ENCODE measurements around the gene LIME1. TPM values are rescaled to one million over a fixed set of nuclear protein-coding genes. Genes with fewer than 3 reads are reported as not detected.

Gene LIME1
- total RNA-seq, 1 experiment from 2014 or later, result 7.7 TPM

DNA sequence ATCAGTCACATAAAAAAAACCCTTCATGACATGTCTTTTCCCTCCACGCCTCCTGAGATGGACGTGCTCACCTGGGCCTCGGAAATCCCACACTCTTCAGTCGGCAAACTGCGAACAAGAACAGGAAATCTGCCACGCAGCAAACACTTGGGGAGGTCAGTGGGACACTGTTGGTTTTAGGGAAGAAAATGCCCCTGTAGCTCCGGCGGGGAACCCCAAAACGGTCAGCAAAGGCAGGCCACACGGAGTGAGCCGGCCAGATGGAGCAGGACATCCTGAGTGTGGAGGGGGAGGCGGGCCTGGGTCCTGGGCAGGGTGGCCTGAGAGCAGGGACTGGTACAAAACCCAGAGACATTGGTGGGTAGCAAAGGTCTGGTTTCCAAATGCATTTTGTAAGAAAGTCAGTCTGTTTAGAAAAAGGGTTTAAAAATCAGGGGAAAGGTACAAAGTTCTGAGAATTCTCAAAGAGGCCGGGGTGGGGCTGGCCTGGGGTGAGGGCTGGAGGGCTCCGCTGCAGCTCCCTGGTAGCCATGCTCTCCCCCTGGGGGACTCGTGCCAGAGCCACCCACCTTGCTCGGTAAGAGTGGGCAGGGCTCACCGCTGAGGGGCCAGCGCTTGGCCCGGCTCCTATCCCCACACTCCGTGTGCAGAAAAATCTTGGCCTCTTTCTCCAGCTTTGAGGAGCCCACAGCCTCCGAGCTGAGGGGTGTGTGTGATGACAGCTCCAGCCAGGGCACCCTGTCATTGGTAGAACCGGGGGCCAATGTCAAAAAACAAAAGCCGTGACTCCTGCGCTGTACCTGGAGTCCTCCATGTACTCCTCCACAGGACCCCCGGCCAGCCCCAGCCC, 8.3 kb downstream of the LIME1 start:
- no peak overlapping the region for H3K4me3 ChIP-seq (ENCODE audit: insufficient read depth, low read depth, low read length)
- H3K27me3 ChIP-seq (ENCODE audit: control insufficient read depth, insufficient read depth, low read length), result no peaks in the 10 kb centered on the region
- DNase-seq, result peak; percentile 64
- H3K36me3 ChIP-seq (replicated peaks; ENCODE audit: control insufficient read depth, insufficient read depth, low read length), result peaks cover 1% of the 10 kb centered on the region; the same call in 1 of the 2 replicates

DNA sequence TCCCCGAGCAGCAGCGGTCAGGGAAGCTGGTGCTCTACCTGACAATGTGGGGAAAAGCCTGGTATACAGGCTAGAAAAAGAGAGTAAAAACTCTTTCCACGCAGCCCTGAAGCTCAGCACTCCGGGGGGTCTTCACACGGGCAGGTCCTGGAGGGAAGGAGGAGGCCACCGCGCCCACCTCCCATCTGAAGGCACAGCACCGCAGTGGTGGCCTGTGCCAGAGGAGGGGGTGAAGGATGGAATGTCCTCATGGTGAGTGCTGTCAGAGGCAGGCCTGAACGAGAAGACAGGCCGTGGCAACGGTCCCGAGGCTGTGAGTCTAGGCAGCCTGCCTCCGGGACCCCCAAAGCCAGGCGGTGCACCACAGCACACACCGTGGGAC, 9.0 kb downstream of the LIME1 start:
- no peak overlapping the region for H3K4me3 ChIP-seq (ENCODE audit: insufficient read depth, low read depth, low read length)
- no peaks in the 10 kb centered on the region for H3K27me3 ChIP-seq (ENCODE audit: control insufficient read depth, insufficient read depth, low read length)
- peak; percentile 78 for DNase-seq
- H3K36me3 ChIP-seq (replicated peaks; ENCODE audit: control insufficient read depth, insufficient read depth, low read length), result peaks cover 1% of the 10 kb centered on the region; the same call in 1 of the 2 replicates

DNA sequence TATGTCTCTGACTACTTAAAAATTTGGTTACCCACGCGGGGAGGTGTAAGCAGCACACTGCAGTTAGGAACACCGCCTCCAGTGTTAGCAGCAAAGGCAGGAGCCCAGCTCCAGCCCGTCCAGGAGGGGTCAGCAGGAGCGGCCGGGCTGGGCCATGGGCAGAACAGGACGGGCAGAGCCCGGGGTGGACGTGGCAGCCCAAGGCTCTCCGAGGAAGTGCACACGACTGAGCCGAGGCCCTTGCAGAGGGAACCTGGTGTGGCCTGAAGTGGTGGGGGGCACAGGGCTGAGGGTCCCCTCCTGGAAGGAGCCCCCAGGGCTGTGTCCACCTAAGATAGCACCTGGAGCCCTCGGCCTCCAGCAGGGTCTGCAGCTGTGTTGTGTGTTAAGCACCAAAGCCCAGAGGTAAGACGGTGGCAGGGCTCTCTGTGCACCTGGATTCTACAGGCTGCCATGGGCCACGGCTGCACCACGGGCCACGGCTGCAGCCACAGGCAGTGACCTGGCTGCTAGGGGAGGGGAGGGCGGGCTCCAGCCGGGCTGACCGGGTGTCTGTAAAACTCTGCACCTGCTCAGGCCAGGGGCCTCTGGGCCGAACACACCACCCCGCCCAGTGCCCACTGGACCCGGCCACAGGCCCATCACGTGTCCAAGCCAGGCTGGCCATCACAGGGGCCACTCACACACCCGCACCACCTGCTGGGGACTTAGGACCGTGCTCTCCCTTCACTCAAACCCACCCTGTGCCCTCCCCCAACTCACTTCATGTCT, 9.7 kb downstream of the LIME1 start:
- H3K27me3 ChIP-seq (ENCODE audit: control insufficient read depth, insufficient read depth, low read length), result no peaks in the 10 kb centered on the region
- peak; percentile 68 for DNase-seq
- H3K4me3 ChIP-seq (ENCODE audit: insufficient read depth, low read depth, low read length), result no peak overlapping the region
- H3K36me3 ChIP-seq (replicated peaks; ENCODE audit: control insufficient read depth, insufficient read depth, low read length), result peaks cover 1% of the 10 kb centered on the region; the same call in 1 of the 2 replicates

DNA sequence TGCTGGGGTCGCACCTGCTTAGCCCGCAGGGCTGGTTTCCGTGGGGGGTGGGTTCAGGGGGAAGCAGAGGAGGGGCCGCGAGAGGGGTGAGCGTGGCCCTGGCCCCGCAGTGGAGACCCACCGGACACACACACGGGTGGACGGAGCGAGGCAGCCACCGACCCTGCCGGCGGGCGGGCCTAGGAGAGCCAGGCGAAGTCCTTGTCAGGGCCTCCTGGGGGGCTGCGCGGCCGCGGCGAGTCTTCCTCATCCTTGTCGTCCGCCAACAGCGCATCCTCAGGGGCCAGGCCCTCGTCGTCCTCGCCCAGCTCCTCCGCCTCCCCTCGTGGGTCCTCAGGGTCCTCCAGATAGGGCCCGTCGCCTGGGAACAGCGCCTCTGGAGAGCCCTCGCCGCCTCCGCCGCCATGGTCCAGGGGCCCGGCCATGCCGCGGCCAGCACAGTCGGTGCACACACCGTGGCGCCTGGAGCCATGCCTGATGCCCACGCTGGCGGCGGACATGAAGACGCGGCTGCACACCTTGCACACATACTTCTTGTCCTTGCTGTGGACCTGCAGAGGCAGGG, 10.4 kb downstream of the LIME1 start:
- peaks cover 1% of the 10 kb centered on the region; the same call in 1 of the 2 replicates for H3K36me3 ChIP-seq (replicated peaks; ENCODE audit: control insufficient read depth, insufficient read depth, low read length)
- no peak overlapping the region for H3K4me3 ChIP-seq (ENCODE audit: insufficient read depth, low read depth, low read length)
- no peaks in the 10 kb centered on the region for H3K27me3 ChIP-seq (ENCODE audit: control insufficient read depth, insufficient read depth, low read length)
- DNase-seq, result peak; percentile 71

DNA sequence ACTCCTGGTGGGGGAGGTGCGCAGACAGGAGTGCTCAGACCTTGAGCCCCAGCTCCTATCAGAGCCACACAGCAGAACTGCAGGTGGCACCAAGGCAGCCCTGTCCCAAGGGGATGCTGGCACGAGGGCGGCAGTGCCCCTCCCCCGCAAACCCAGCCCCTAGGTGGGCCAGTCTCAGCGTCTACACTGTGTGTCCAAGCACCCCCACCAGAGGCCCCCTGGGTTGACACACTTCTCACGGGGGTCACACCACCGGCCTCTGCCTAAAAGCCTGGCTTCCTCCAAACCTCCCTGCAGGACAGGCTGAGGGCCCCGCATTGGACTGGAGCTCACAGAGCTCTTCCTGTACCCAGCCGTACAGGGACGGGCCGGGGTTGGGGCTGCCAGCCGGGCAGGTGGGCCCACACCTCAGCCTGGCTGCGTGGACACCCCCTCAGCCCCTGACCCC, 11.2 kb downstream of the LIME1 start:
- peaks cover 1% of the 10 kb centered on the region; the same call in 1 of the 2 replicates for H3K36me3 ChIP-seq (replicated peaks; ENCODE audit: control insufficient read depth, insufficient read depth, low read length)
- no peaks in the 10 kb centered on the region for H3K27me3 ChIP-seq (ENCODE audit: control insufficient read depth, insufficient read depth, low read length)
- peak; percentile 81 for DNase-seq
- H3K4me3 ChIP-seq (ENCODE audit: insufficient read depth, low read depth, low read length), result no peak overlapping the region

DNA sequence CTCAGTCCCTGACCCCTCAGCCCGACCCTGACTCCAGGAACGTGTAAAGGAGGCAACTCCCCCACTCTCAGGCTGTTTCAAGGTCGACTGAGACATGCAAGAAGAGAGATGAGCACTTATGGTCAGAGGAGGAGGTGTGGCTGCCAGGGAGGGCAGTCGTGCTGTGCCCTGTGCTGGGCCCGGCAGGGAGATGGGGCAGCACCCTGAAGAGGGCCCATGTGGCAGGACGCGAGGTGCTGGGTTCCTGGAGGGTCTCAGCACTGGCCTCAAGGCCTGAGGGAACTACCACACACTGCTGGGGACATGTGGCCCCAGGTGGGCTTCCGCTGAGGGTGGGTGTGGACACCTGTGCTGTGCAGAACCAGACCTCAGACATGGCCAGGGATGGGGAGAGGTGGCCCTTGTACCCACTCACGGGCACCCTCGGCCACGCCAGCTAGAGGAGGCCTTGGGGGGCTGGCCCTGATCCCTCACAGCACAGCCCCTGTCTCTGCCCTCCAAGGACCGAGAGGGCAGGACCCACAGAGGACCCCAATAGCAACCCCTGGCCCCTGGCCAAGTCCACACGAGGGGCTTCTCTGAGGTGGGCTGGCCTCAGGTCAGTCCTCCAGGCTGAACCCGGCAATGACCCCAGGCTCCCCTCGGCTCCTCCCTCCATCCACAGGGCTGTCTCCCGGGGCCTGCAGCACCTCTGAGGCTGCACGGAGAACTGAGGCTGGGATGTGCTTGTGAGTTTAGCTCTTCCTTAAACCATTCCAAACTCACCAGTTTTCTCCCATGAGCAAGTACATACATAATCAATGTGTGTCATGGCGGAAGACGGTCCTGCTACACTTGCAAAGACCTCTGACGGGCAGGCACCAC, 11.8 kb downstream of the LIME1 start:
- DNase-seq, result peak; percentile 65
- H3K36me3 ChIP-seq (replicated peaks; ENCODE audit: control insufficient read depth, insufficient read depth, low read length), result peaks cover 1% of the 10 kb centered on the region; the same call in 1 of the 2 replicates
- no peaks in the 10 kb centered on the region for H3K27me3 ChIP-seq (ENCODE audit: control insufficient read depth, insufficient read depth, low read length)
- H3K4me3 ChIP-seq (ENCODE audit: insufficient read depth, low read depth, low read length), result no peak overlapping the region

DNA sequence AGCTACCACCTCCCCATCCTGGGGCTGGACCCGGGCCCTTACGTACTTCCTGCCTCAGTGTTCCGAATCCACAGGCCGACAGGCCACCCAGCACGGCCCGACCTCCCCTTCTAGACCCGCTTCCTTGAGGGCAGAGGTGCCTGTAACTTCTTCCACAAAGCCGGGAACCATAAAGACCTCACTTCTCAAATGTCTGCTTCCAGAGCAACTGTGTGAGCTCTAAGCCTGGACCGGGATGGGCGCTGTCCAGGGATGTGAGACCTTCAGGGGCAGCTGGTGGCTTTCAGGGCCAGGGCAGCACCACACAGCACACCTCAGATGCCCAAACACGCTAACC, 12.4 kb downstream of the LIME1 start:
- peaks cover 1% of the 10 kb centered on the region; the same call in 1 of the 2 replicates for H3K36me3 ChIP-seq (replicated peaks; ENCODE audit: control insufficient read depth, insufficient read depth, low read length)
- H3K4me3 ChIP-seq (ENCODE audit: insufficient read depth, low read depth, low read length), result no peak overlapping the region
- H3K27me3 ChIP-seq (ENCODE audit: control insufficient read depth, insufficient read depth, low read length), result no peaks in the 10 kb centered on the region
- DNase-seq, result peak; percentile 53

DNA sequence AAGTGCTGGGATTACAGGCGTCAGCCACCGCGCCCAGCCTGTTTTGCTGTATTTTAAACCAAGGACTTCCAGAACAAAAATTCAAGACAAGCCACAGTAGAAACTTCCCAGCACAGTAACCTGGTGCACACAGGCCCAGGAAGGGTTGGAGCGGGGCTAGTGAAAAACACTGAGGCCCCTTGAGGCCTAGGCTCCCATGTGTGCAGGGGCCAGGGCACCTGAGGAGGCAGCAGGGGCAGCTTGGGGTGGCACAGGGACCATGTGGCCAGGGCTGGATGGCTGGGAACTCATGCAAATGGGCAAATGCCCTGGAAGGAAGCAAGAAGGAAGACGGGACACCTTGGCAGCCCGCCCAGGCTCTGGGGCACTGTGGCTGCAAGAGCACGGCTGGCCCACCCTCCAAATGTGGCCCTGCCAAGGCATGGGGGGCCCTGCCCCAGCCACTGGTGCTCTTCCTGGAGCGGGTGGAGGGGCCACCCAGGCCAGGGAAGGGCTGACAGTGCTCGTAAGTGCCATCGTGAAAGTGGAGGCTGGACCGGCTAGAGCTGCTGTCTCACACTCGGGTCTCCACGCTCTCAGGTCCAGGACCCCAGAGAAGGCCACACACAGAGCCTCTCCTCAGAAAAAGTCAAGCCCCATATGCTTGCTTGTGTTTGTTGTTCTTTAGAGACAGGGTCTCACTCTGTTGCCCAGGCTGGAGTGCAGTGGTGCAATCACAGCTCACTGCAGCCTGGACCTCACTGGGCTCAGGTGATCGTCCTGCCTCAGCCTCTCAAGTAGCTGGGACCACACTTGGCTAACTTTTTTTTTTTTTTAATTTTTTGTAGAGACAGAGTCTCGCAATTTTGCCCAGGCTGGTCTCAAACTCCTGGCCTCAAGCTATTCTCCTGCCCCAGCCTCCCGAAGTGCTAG, 13.4 kb downstream of the LIME1 start:
- peak; percentile 59 for DNase-seq
- H3K4me3 ChIP-seq (ENCODE audit: insufficient read depth, low read depth, low read length), result no peak overlapping the region
- H3K36me3 ChIP-seq (replicated peaks; ENCODE audit: control insufficient read depth, insufficient read depth, low read length), result peaks cover 1% of the 10 kb centered on the region; the same call in 1 of the 2 replicates
- no peaks in the 10 kb centered on the region for H3K27me3 ChIP-seq (ENCODE audit: control insufficient read depth, insufficient read depth, low read length)

DNA sequence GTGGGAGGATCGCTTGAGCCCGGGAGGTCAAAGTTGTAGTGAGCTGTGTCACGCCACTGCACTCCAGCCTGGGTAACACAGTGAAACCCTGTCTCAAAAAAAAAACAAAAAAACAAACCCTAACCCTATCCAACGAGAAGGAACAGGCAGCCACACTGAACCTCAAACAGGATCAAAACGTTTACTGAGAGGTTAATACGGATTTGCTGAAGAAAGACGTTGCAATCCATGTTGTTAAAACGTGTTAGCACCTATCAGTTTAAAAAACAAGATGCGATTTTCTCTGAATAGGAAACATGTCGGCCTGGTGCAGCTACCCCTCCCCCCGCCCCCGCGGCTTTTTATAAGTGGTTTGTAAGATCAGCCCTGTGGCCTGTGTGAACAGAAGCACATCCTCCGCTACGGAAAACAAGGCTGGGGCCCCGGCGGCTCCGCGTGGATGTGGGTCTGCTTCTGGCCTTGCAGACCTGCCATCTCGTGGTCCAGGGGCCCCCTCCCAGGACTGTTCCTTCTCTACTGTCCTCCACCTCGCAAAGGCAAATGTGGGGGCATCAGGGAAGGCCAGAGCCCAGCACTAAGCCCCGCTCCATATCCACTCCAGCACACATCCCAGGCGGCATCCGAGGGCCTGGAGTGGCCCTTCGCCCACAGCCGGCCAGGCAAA, 14.5 kb downstream of the LIME1 start:
- DNase-seq, result peak; percentile 81
- peaks cover 1% of the 10 kb centered on the region; the same call in 1 of the 2 replicates for H3K36me3 ChIP-seq (replicated peaks; ENCODE audit: control insufficient read depth, insufficient read depth, low read length)
- no peaks in the 10 kb centered on the region for H3K27me3 ChIP-seq (ENCODE audit: control insufficient read depth, insufficient read depth, low read length)
- H3K4me3 ChIP-seq (ENCODE audit: insufficient read depth, low read depth, low read length), result no peak overlapping the region

DNA sequence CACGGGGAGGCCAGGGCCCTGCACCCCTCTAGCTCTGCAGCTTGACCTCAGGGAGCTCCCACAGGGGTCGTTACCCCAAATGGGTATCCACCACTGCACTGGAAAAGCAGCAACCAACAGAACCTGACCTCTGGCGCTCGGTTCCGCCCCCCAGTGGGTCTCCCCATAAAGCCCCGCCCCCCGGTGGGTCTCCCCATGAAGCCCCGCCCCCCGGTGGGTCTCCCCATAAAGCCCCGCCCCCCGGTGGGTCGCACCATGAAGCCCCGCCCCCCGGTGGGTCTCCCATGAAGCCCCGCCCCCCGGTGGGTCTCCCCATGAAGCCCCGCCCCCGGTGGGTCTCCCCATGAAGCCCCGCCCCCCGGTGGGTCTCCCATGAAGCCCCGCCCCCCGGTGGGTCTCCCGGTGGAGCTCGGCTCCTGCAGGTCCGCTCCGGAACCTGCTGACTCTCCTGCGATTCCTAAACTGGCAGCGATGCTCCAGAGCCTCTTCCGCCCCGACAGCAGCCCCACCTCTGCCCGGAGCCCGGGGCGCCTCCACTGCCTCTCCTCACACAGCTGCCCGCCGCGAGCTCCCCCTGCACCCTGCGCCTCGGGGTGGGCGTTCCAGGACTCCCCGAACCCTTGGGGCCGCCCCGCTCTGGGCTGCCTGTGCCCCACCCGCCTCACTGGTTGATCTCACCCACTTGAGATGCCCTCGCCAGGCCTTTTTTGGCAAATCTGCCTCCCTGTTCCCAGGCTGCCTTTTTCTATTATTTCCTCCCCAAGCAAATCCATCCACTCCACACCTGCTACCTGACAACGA, 15.2 kb downstream of the LIME1 start:
- peak; percentile 84 for DNase-seq
- no peak overlapping the region for H3K4me3 ChIP-seq (ENCODE audit: insufficient read depth, low read depth, low read length)
- H3K27me3 ChIP-seq (ENCODE audit: control insufficient read depth, insufficient read depth, low read length), result no peaks in the 10 kb centered on the region
- H3K36me3 ChIP-seq (replicated peaks; ENCODE audit: control insufficient read depth, insufficient read depth, low read length), result no peaks in the 10 kb centered on the region; the same call in 1 of the 2 replicates

DNA sequence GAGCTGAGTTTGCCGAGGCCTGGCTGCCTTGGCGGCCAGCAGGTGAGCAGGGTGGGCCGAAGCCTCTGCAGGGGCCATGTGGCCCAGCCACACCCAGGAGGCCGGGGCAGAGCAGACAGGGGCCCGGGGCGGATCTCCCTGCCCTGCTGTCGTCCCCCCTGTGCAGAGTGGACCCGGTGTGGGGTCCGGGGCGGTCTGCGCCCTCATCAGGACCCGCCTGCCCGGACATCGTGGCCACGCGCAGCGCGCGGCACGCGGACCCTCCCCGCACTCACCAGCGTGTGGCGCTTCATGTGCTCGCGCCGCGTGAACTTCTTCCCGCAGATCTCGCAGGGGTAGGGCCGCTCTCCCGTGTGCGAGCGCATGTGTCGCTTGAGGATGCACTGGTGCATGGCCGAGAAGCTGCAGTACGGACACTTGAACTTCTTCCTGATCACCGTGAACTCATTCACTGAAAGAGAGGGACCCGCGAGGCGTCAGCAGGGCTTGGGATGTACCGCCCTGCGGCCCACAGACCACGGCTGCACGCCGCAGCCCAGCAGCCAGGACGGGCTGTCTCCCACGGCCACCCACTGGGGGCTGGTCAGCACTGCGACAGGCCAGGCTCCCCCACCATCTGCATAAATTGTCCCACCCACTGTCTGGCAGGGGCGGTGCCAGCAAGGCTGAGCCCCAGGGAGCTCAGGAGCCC, 16.1 kb downstream of the LIME1 start:
- H3K36me3 ChIP-seq (replicated peaks; ENCODE audit: control insufficient read depth, insufficient read depth, low read length), result no peaks in the 10 kb centered on the region; the same call in 1 of the 2 replicates
- H3K4me3 ChIP-seq (ENCODE audit: insufficient read depth, low read depth, low read length), result no peak overlapping the region
- peak; percentile 83 for DNase-seq
- H3K27me3 ChIP-seq (ENCODE audit: control insufficient read depth, insufficient read depth, low read length), result no peaks in the 10 kb centered on the region

DNA sequence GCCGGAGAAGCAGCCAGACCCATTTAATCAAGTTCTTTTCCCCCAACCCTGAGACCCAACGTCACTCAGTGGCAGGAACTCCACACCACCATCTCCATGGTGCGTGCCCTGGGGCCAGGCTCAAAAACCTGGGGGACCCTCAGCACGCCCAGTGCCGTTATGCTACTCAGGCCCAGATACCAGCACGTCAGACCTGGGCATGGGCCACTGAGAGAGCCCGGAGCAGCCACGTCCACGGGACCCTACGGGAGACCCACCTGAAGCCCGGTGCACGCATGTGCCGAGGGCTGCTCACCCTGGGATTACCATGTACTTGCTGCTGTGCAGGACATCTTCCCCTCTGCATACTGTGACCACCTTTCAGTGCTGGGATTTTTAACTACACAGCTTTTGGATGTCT, 16.9 kb downstream of the LIME1 start:
- H3K4me3 ChIP-seq (ENCODE audit: insufficient read depth, low read depth, low read length), result no peak overlapping the region
- H3K27me3 ChIP-seq (ENCODE audit: control insufficient read depth, insufficient read depth, low read length), result no peaks in the 10 kb centered on the region
- peak; percentile 45 for DNase-seq
- no peaks in the 10 kb centered on the region; the same call in 1 of the 2 replicates for H3K36me3 ChIP-seq (replicated peaks; ENCODE audit: control insufficient read depth, insufficient read depth, low read length)

Data from H7 (cell line).